GM10248 (cell line): ENCODE data around the gene CLSTN1.

ENCODE experiments used
- CTCF ChIA-PET: fragments of 300-600 bp; sonication (Branson Sonifier 250); formaldehyde crosslinking; extraction: SDS; loops from one replicate; lab custom pipeline; 2021; ENCODE audit warnings: antibody characterized with exemption; lab: Yijun Ruan, JAX
- POLR2A ChIA-PET: fragments of 350-650 bp; sonication (Branson Sonifier 250); formaldehyde crosslinking; extraction: SDS; loops from one replicate; lab custom pipeline; 2020; ENCODE audit warnings: antibody characterized with exemption; lab: Yijun Ruan, JAX
- DNase-seq: peaks from one replicate; pipeline ENCODE4 v3.0.0; 2012; ENCODE audit errors: extremely low spot score
- TF ChIP-seq, protein P1 (sequence below): IDR thresholded peaks from 2 replicates; pipeline ENCODE4 v1.5.1; 2012; ENCODE audit warnings: mild to moderate bottlenecking, low read depth; ENCODE audit errors: extremely low read depth, missing control alignments, control extremely low read depth

CLSTN1 gene

DNA sequence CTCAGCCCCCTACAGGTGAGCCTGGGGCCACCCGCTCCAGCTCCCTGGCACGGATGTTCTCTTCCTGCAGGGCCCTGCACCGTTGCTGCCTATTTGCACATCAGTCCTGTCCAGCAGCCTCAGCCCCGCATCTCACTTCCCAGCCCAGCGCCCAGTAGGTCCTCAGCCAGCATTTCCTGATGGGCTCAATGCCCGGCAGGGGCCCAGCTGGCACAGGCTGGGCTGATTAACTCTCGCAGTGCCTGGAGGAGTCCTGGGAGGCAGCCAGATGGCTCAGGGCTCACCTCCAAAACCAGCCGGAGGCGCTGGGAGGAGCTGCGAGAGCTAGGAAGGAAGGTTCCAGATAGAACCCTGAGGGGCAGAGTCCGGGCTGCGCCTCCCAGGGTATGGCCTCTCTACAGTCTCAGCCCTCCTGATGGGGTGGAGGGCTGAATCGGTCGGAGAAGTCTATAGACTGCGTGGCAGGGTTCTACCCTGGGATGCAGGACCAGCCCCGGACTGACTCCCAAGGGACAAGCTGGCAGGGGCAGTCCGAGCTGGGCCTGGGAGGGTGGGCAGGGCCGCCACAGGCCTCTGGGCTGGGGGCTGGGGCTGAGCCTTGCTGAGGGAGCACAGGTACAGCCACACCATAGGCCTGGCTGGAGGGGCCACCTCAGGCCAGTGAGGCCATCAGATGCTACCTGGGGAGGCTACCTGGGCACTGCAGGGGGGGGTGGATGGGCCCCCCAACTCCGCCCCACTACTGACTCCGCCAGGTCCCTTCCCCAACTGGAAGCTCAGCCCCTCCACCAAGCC lies 19.2 kb upstream of the CLSTN1 start:
- POLR2A ChIA-PET = no interaction called here

GRCh38 chr1:9842073-9842711 lies 18.4 kb upstream of the CLSTN1 start:
- ChIA-PET CTCF (interaction anchor here (1.1 to 2.3 kb wide), 5 partner anchors 9 to 58 kb away, joined by 3 to 7 read pairs (median 4); no protein-coding TSS in a partner anchor), POLR2A (no interaction called here)

More for the DNA sequence above, 19.2 kb upstream of the CLSTN1 start:
- CTCF ChIA-PET = interaction anchor here (1.4 to 2.3 kb wide), 2 partner anchors 10 to 26 kb away, joined by 3 to 7 read pairs; no protein-coding TSS in a partner anchor
- DNase-seq = no peak
- TF ChIP-seq, protein P1, sequence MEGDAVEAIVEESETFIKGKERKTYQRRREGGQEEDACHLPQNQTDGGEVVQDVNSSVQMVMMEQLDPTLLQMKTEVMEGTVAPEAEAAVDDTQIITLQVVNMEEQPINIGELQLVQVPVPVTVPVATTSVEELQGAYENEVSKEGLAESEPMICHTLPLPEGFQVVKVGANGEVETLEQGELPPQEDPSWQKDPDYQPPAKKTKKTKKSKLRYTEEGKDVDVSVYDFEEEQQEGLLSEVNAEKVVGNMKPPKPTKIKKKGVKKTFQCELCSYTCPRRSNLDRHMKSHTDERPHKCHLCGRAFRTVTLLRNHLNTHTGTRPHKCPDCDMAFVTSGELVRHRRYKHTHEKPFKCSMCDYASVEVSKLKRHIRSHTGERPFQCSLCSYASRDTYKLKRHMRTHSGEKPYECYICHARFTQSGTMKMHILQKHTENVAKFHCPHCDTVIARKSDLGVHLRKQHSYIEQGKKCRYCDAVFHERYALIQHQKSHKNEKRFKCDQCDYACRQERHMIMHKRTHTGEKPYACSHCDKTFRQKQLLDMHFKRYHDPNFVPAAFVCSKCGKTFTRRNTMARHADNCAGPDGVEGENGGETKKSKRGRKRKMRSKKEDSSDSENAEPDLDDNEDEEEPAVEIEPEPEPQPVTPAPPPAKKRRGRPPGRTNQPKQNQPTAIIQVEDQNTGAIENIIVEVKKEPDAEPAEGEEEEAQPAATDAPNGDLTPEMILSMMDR = no peak

GRCh38 chr1:9841460-9841859 lies 17.7 kb upstream of the CLSTN1 start:
- ChIA-PET CTCF (interaction anchor here (1.1 to 2.3 kb wide), 4 partner anchors 10 to 57 kb away, joined by 3 to 7 read pairs (median 6); no protein-coding TSS in a partner anchor), POLR2A (no interaction called here)
- TF ChIP-seq, protein P1 = no peak
- no peak for DNase-seq

More at GRCh38 chr1:9842073-9842711, 18.4 kb upstream of the CLSTN1 start:
- TF ChIP-seq, protein P1 = no peak
- DNase-seq = no peak

DNA sequence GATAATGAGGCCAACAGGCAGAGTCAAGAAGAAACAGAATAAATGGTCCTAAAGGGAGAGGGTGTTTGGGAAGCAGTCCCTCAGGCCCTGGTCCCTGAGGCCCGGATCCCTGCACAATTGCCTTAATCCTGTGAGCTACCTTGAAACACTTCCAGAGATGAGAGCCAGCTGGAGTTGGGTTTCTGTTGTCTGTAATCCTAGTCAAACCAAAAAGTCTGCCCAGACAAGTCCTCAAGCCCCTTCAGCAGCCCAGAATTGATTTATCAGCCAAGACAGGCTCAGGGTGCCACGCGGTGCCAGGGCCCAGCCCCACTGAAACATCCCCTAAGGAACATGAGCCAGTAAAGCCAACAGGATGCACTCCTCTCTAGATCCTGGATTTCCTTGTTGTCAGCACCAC lies 16.4 kb upstream of the CLSTN1 start:
- TF ChIP-seq, protein P1 = no peak
- no peak for DNase-seq
- ChIA-PET POLR2A (no interaction called here), CTCF (interaction anchor here (1.0 kb wide), 1 partner anchor 9 kb away, joined by 4 read pairs; no protein-coding TSS in a partner anchor)

GRCh38 chr1:9838946-9839345 lies 15.2 kb upstream of the CLSTN1 start:
- no peak for DNase-seq

DNA sequence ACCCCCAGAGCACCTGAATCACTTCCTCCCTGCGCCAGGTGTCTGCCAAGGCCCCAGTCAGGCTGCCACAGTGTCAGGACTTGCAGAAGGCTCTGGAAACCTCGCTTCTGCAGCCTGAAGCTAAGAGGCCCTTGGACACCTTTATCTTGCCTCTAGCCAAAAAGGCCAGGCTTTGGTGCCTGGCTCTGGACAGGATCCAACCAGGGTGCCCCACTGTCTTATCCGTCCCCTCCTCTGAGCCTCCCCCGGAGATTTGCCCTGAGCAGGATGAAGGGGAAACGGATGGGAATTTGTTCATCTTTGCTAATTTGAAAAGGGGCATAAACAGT lies 12.8 kb upstream of the CLSTN1 start:
- no peak for DNase-seq
- CTCF ChIA-PET = no interaction called here
- POLR2A ChIA-PET = no interaction called here
- TF ChIP-seq, protein P1 = no peak

More at GRCh38 chr1:9838946-9839345, 15.2 kb upstream of the CLSTN1 start:
- CTCF ChIA-PET = interaction anchor here (1.0 kb wide), 1 partner anchor 8 kb away, joined by 4 read pairs; no protein-coding TSS in a partner anchor
- TF ChIP-seq, protein P1 = no peak
- POLR2A ChIA-PET = no interaction called here
